ENCODE measurements around the gene FAM98B. TPM values are rescaled to one million over a fixed set of nuclear protein-coding genes. Genes with fewer than 3 reads are reported as not detected.

The FAM98B gene
- total and polyA plus RNA-seq, 10 of the 15 experiments (the other 5 are each of a cell fraction or from before 2014, with no cell fraction given) = 1.3 to 36.7 (median 10.9) TPM

DNA sequence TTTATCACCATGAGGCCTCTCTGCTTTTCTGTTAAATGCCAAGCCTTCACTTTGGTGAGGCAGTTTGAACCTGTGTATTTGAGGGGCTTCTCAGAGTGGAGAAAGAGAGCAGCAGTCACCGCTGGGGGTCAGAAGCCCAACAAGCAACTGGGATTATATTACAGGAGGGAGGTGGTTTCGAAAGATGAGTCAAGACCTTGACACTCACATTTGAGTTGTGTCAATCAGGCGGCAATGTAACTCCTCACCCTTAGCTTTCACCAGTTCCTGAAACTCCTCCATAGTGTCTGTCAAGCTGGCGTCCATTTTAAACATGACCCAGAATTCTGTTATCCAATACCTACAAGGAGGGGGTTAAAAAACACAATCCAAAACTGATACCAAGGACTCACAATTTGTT is 64.2 kb downstream of the FAM98B start:
- intact Hi-C loops (cut with micrococcal nuclease; ENCODE audit: unreplicated experiment) = no loop called here
- Histone ChIP-seq H2AFZ (ENCODE audit: control insufficient read depth, low read depth, low read length) (no peak overlapping the region), H3K79me2 (ENCODE audit: control insufficient read depth, insufficient read depth, low read length) (no peaks in the 10 kb centered on the region), H3K36me3 (ENCODE audit: control insufficient read depth in 2 of 2, insufficient read depth in 2 of 2, low read length in 1 of 2) (peaks cover 8 to 9% of the 10 kb centered on the region in 2 experiments), H3K4me2 (ENCODE audit: control insufficient read depth, insufficient read depth) (no peak overlapping the region), H3K27me3 (replicated peaks in 1 of 2; ENCODE audit: control insufficient read depth in 2 of 2, insufficient read depth in 2 of 2, low read length in 1 of 2) (no peaks in the 10 kb centered on the region), H3K4me1 (ENCODE audit: control insufficient read depth, insufficient read depth, low read length) (peaks cover 7% of the 10 kb centered on the region), H3K27ac (ENCODE audit: control insufficient read depth, insufficient read depth) (no peak overlapping the region), H4K20me1 (ENCODE audit: control insufficient read depth, insufficient read depth) (no peaks in the 10 kb centered on the region), H3K9ac (ENCODE audit: control insufficient read depth, insufficient read depth, low read length) (no peak overlapping the region), H3K4me3 (no peak overlapping the region), H3K9me3 (replicated peaks; ENCODE audit: control insufficient read depth, insufficient read depth, low read length) (no peaks in the 10 kb centered on the region)
- no TSS peak for BruUV-seq (replicated peaks)
- in situ Hi-C loops (cut with MboI) = no loop called here
- RAD21 ChIA-PET (ENCODE audit: unreplicated experiment) = interaction anchor here (1.6 to 1.7 kb wide), 2 partner anchors 165 to 173 kb away, joined by 5 to 8 read pairs; no protein-coding TSS in a partner anchor
- no peak for ATAC-seq
- TF ChIP-seq CHD2 (IDR thresholded peaks at IDR 0.05; ENCODE audit: borderline replicate concordance, low read depth, low read length) (no peak), EP300 (IDR thresholded peaks at IDR 0.05; ENCODE audit: borderline replicate concordance in 1 of 2, control insufficient read depth in 1 of 2, low read depth in 2 of 2, low read length in 2 of 2) (no peak), MTA2 (IDR thresholded peaks at IDR 0.05; ENCODE audit: low read depth) (no peak), YY1 (IDR thresholded peaks at IDR 0.05; ENCODE audit: low read depth, low read length) (no peak), TARDBP (IDR thresholded peaks at IDR 0.05; ENCODE audit: borderline replicate concordance) (no peak), NFYA (IDR thresholded peaks at IDR 0.05; ENCODE audit: borderline replicate concordance, low read depth, low read length) (no peak), ZNF622 (IDR thresholded peaks at IDR 0.05) (no peak), FOXK2 (IDR thresholded peaks at IDR 0.05) (no peak)
- TF ChIP-seq, protein P1, sequence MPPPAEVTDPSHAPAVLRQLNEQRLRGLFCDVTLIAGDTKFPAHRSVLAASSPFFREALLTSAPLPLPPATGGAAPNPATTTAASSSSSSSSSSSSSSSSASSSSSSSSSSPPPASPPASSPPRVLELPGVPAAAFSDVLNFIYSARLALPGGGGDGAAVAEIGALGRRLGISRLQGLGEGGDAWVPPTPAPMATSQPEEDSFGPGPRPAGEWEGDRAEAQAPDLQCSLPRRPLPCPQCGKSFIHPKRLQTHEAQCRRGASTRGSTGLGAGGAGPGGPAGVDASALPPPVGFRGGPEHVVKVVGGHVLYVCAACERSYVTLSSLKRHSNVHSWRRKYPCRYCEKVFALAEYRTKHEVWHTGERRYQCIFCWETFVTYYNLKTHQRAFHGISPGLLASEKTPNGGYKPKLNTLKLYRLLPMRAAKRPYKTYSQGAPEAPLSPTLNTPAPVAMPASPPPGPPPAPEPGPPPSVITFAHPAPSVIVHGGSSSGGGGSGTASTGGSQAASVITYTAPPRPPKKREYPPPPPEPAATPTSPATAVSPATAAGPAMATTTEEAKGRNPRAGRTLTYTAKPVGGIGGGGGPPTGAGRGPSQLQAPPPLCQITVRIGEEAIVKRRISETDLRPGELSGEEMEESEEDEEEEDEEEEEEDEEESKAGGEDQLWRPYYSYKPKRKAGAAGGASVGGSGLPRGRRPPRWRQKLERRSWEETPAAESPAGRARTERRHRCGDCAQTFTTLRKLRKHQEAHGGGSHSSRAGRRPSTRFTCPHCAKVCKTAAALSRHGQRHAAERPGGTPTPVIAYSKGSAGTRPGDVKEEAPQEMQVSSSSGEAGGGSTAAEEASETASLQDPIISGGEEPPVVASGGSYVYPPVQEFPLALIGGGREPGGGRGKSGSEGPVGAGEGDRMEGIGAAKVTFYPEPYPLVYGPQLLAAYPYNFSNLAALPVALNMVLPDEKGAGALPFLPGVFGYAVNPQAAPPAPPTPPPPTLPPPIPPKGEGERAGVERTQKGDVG (CRISPR knock-in tag; IDR thresholded peaks at IDR 0.05) = no peak
- TF ChIP-seq, protein P2, sequence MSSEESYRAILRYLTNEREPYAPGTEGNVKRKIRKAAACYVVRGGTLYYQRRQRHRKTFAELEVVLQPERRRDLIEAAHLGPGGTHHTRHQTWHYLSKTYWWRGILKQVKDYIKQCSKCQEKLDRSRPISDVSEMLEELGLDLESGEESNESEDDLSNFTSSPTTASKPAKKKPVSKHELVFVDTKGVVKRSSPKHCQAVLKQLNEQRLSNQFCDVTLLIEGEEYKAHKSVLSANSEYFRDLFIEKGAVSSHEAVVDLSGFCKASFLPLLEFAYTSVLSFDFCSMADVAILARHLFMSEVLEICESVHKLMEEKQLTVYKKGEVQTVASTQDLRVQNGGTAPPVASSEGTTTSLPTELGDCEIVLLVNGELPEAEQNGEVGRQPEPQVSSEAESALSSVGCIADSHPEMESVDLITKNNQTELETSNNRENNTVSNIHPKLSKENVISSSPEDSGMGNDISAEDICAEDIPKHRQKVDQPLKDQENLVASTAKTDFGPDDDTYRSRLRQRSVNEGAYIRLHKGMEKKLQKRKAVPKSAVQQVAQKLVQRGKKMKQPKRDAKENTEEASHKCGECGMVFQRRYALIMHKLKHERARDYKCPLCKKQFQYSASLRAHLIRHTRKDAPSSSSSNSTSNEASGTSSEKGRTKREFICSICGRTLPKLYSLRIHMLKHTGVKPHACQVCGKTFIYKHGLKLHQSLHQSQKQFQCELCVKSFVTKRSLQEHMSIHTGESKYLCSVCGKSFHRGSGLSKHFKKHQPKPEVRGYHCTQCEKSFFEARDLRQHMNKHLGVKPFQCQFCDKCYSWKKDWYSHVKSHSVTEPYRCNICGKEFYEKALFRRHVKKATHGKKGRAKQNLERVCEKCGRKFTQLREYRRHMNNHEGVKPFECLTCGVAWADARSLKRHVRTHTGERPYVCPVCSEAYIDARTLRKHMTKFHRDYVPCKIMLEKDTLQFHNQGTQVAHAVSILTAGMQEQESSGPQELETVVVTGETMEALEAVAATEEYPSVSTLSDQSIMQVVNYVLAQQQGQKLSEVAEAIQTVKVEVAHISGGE (CRISPR knock-in tag; IDR thresholded peaks at IDR 0.05) = no peak
- CTCF ChIA-PET = interaction anchor here (1.3 to 7.7 kb wide), 6 partner anchors 23 to 172 kb away, joined by 3 to 41 read pairs (median 4); no protein-coding TSS in a partner anchor
- DNase-seq (ENCODE audit: low read depth, low spot score) = no peak
- 60% methylated on average over 4 of the region's 4 CpGs for WGBS (ENCODE audit: insufficient coverage, insufficient replicate concordance, low lambda C conversion rate, missing lambda C conversion rate)
- SMC1A ChIA-PET (ENCODE audit: uncharacterized antibody, unreplicated experiment) = interaction anchor here (0.9 to 17.5 kb wide), 5 partner anchors 12 to 169 kb away, joined by 3 to 208 read pairs (median 6); no protein-coding TSS in a partner anchor
- FAIRE-seq = no peak
- POLR2A ChIA-PET = interaction anchor here (0.8 to 1.7 kb wide), 2 partner anchors 28 to 173 kb away, joined by 3 to 4 read pairs; no protein-coding TSS in a partner anchor

All from GM12878 (cell line).